Astrocyte of the spinal cord (primary cell): ENCODE data around the gene PAQR5.

Experiments used
- DNase-seq: peaks from one replicate; pipeline ENCODE4 v3.0.0; 2011; ENCODE audit warnings: low read depth, low spot score
- H3K4me3 ChIP-seq: 2 replicates; pipeline ENCODE4 v1.5.1; 2011; ENCODE audit warnings: low read depth, mild to moderate bottlenecking, low read length, moderate library complexity
- in situ Hi-C: cut with HindIII; loops from 2 replicates; pipeline ENCODE4 v1.10.0; 2017; ENCODE audit warnings: low sequenced_read_pairs
- TF ChIP-seq, protein P1 (sequence below): IDR thresholded peaks from 2 replicates; pipeline ENCODE4 v1.5.1; 2012; ENCODE audit warnings: low read depth, mild to moderate bottlenecking, low read length, inconsistent platforms

PAQR5 gene

DNA sequence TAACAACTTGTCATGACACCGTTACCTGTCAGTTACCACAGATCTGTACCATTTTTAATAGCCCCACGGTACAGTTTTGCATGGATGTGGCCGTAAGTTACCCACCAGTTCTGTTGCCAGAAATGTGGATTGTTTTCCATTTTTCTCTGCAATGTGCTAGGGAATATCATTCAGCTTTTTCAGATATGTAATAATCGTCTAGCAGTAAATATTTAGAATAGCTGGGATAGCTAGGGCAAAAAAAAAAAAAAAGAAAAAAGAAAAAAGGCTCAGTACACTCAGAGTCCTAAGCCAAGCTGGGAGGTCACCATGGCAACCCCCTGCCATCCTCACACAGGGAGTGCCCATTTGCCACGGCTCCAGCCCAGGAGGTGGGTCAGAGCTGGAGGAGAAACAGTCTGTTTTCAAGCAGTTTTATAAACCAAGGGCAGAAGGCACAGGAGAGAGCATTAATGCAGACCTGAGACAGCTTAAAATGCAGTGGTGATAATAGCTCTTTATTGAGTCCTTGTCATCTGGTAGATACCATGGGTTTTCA, 25.2 kb downstream of the PAQR5 start:
- no peak for DNase-seq
- no peak overlapping the region for H3K4me3 ChIP-seq
- in situ Hi-C loops = no loop called here
- TF ChIP-seq, protein P1, sequence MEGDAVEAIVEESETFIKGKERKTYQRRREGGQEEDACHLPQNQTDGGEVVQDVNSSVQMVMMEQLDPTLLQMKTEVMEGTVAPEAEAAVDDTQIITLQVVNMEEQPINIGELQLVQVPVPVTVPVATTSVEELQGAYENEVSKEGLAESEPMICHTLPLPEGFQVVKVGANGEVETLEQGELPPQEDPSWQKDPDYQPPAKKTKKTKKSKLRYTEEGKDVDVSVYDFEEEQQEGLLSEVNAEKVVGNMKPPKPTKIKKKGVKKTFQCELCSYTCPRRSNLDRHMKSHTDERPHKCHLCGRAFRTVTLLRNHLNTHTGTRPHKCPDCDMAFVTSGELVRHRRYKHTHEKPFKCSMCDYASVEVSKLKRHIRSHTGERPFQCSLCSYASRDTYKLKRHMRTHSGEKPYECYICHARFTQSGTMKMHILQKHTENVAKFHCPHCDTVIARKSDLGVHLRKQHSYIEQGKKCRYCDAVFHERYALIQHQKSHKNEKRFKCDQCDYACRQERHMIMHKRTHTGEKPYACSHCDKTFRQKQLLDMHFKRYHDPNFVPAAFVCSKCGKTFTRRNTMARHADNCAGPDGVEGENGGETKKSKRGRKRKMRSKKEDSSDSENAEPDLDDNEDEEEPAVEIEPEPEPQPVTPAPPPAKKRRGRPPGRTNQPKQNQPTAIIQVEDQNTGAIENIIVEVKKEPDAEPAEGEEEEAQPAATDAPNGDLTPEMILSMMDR = no peak

DNA sequence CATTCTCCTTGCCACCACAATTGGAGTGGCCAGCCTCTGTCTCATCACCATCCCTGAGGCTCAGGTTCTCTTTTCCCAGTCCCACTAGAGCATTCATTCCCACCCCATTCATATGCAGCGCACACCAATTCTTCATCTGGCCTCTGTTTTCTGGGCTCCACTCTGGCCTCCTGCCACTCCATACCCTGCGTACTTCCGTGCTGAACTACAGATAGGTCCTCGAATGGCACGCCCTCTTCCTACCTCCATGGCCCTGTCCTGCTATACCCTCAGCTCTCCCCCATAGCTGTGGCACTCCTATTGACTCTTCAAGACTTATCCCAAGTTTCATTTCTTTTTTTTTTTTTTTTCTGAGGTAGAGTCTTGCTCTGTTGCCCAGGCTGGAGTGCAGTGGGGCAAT, 25.9 kb downstream of the PAQR5 start:
- no peak overlapping the region for H3K4me3 ChIP-seq
- TF ChIP-seq, protein P1 = no peak
- DNase-seq = no peak
- in situ Hi-C loops = no loop called here

DNA sequence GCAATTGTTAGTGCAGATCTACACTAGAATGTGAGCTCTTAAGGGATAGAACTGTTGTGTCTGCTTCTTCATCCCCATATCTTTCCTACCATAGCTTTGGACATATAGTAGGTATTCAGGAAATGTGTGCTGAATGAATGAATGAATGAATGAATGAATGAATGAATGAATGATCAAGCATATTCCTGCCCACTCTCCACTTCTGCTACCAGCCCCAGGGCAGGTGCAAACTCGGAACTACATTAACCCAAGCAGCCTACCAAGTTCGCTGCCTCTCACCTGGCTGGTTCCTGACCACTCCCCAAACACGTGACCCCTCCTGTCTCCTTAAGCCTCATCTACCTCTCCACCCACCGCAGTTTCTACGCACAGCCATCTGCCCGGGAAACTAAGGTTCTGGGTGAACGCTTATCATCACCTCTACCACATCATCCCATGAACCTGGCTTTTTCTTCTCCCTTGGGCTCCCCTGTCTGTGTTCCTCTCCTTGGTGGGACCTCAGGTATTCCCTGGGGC, 26.8 kb downstream of the PAQR5 start:
- no peak overlapping the region for H3K4me3 ChIP-seq
- TF ChIP-seq, protein P1 = no peak
- DNase-seq = no peak
- in situ Hi-C loops = no loop called here

DNA sequence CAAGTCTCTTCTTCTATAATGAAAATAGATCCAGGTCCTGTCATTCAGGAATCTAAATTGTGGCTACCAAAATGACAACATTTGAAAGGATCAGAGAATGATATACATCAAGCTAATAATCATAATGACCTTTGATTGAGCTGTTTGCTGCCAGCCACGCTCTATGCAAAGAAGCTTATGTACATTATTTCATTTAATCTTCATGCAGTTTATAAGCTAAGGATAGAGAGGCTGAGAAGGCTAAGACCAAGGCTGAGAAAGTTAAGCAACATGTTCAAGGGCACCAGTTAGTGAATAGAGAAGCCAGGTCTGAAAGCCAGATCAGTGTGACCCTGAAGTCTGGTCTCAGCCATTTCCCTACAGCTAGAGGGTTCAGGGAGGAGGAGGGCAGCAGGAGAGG, 29.4 kb downstream of the PAQR5 start:
- DNase-seq = no peak
- in situ Hi-C loops = no loop called here
- TF ChIP-seq, protein P1 = no peak
- no peak overlapping the region for H3K4me3 ChIP-seq

DNA sequence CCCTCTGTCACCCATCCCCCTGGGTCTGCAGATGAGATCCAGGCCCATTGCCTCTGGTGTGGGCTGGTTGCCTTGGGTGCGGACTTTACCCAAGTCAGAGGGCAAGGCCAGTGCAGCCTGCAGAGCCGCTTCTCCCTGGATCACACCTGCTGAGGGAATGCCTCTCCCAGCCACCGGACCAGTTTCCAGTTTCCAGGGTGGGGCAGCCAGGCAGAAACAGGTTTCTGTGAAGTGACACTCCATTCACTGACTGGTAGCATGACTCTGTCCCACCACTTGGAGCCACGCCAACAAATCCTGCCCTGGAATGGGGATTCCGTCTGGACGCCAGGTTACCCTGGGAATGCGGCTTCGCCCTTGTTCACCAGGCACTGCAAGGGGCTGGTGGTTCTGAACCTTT, 30.0 kb downstream of the PAQR5 start:
- TF ChIP-seq, protein P1 = no peak
- in situ Hi-C loops = no loop called here
- no peak for DNase-seq
- no peak overlapping the region for H3K4me3 ChIP-seq

DNA sequence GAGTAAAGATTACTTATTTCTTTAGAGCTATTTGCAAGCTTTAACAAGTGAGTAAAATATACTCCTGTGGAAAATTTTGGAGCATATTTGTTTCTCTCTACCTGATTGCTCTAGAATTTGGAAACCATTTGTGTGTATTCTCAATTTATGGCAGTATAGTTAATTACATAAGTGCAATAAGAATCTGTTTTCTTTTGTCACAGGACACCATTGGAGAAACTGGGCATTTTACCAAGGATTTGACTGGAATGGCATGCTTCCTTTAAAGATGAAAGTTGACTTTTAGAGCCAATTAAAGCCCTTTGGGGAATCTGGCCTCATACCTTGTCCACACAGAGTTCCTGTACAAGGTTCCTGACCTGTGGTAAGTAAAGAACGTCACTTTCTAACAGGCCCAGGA, 38.4 kb downstream of the PAQR5 start:
- TF ChIP-seq, protein P1 = no peak
- in situ Hi-C loops = no loop called here
- peak; percentile 40 for DNase-seq
- no peak overlapping the region for H3K4me3 ChIP-seq
